ENCODE measurements around the gene UBR1. TPM values are rescaled to one million over a fixed set of nuclear protein-coding genes. Genes with fewer than 3 reads are reported as not detected.

Gene UBR1
- total RNA-seq, 1 experiment from 2014 or later: 17.9 TPM

GRCh38 chr15:43070893-43071292 lies 34.9 kb downstream of the UBR1 start:
- POLR2A ChIA-PET: no interaction called here
- RAD21 ChIA-PET (ENCODE audit: low non-redundant PET in 1 of 2, low total read pairs in 2 of 2, uncharacterized antibody in 2 of 2, unreplicated experiment in 2 of 2): no interaction called here
- no peaks in the 10 kb centered on the region for H3K9me3 ChIP-seq (ENCODE audit: control insufficient read depth in 1 of 2, insufficient read depth in 1 of 2, low read depth in 1 of 2, low read length in 2 of 2)
- H3K27ac ChIP-seq (ENCODE audit: low read depth, low read length): no peak overlapping the region
- H3K4me2 ChIP-seq (ENCODE audit: low read length): no peak overlapping the region
- no peak for ATAC-seq
- no peak overlapping the region for H3K4me3 ChIP-seq (replicated peaks in 1 of 2; ENCODE audit: low read depth in 1 of 2, low read length in 2 of 2)
- intact Hi-C loops (cut with micrococcal nuclease): no loop called here
- no TSS peak for BruUV-seq (replicated peaks)
- TF ChIP-seq YY1 (IDR thresholded peaks at IDR 0.05; ENCODE audit: extremely low read depth, insufficient replicate concordance, low read depth, low read length): no peak
- no peak for TF ChIP-seq RAD21 (IDR thresholded peaks at IDR 0.05; ENCODE audit: low read depth)
- no peak for TF ChIP-seq FOSL1 (IDR thresholded peaks at IDR 0.05; ENCODE audit: low read depth)
- TF ChIP-seq TCF7L2 (IDR thresholded peaks at IDR 0.05; ENCODE audit: borderline replicate concordance, extremely low read depth, insufficient read depth, insufficient read length): no peak
- TF ChIP-seq SP1 (IDR thresholded peaks at IDR 0.05; ENCODE audit: low read depth): no peak
- TF ChIP-seq, protein P1, sequence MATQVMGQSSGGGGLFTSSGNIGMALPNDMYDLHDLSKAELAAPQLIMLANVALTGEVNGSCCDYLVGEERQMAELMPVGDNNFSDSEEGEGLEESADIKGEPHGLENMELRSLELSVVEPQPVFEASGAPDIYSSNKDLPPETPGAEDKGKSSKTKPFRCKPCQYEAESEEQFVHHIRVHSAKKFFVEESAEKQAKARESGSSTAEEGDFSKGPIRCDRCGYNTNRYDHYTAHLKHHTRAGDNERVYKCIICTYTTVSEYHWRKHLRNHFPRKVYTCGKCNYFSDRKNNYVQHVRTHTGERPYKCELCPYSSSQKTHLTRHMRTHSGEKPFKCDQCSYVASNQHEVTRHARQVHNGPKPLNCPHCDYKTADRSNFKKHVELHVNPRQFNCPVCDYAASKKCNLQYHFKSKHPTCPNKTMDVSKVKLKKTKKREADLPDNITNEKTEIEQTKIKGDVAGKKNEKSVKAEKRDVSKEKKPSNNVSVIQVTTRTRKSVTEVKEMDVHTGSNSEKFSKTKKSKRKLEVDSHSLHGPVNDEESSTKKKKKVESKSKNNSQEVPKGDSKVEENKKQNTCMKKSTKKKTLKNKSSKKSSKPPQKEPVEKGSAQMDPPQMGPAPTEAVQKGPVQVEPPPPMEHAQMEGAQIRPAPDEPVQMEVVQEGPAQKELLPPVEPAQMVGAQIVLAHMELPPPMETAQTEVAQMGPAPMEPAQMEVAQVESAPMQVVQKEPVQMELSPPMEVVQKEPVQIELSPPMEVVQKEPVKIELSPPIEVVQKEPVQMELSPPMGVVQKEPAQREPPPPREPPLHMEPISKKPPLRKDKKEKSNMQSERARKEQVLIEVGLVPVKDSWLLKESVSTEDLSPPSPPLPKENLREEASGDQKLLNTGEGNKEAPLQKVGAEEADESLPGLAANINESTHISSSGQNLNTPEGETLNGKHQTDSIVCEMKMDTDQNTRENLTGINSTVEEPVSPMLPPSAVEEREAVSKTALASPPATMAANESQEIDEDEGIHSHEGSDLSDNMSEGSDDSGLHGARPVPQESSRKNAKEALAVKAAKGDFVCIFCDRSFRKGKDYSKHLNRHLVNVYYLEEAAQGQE (IDR thresholded peaks at IDR 0.05; ENCODE audit: low read depth): no peak
- TF ChIP-seq CTCF (IDR thresholded peaks at IDR 0.05 in 2 of 3, conservative IDR thresholded peaks at IDR 0.05 in 1 of 3; ENCODE audit: borderline replicate concordance in 1 of 3, insufficient read depth in 1 of 3, low read depth in 2 of 3, low read length in 2 of 3): no peak
- TF ChIP-seq EGR1 (IDR thresholded peaks at IDR 0.05; ENCODE audit: low read depth): no peak
- TF ChIP-seq POLR2AphosphoS5 (IDR thresholded peaks at IDR 0.05; ENCODE audit: low read depth, low read length): no peak
- TF ChIP-seq, protein P2, sequence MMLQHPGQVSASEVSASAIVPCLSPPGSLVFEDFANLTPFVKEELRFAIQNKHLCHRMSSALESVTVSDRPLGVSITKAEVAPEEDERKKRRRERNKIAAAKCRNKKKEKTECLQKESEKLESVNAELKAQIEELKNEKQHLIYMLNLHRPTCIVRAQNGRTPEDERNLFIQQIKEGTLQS (IDR thresholded peaks at IDR 0.05): no peak
- TF ChIP-seq, protein P3, sequence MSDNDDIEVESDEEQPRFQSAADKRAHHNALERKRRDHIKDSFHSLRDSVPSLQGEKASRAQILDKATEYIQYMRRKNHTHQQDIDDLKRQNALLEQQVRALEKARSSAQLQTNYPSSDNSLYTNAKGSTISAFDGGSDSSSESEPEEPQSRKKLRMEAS (IDR thresholded peaks at IDR 0.05): no peak
- TF ChIP-seq EZH2phosphoT487 (IDR thresholded peaks at IDR 0.05; ENCODE audit: borderline replicate concordance): no peak
- TF ChIP-seq, protein P4, sequence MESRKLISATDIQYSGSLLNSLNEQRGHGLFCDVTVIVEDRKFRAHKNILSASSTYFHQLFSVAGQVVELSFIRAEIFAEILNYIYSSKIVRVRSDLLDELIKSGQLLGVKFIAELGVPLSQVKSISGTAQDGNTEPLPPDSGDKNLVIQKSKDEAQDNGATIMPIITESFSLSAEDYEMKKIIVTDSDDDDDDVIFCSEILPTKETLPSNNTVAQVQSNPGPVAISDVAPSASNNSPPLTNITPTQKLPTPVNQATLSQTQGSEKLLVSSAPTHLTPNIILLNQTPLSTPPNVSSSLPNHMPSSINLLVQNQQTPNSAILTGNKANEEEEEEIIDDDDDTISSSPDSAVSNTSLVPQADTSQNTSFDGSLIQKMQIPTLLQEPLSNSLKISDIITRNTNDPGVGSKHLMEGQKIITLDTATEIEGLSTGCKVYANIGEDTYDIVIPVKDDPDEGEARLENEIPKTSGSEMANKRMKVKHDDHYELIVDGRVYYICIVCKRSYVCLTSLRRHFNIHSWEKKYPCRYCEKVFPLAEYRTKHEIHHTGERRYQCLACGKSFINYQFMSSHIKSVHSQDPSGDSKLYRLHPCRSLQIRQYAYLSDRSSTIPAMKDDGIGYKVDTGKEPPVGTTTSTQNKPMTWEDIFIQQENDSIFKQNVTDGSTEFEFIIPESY (IDR thresholded peaks at IDR 0.05; ENCODE audit: extremely low read depth, insufficient replicate concordance, low read length): no peak
- peaks cover 17 to 18% of the 10 kb centered on the region in 2 experiments for H3K36me3 ChIP-seq (ENCODE audit: control insufficient read depth in 1 of 2, insufficient read depth in 2 of 2, low read length in 2 of 2)
- DNase-seq (ENCODE audit: low read depth, low spot score): no peak
- no peaks in the 10 kb centered on the region for H3K9me2 ChIP-seq (ENCODE audit: insufficient read depth)
- no peak overlapping the region for H3K9ac ChIP-seq (ENCODE audit: low read length)
- no peaks in the 10 kb centered on the region for H4K20me1 ChIP-seq (ENCODE audit: insufficient read depth)
- no peak overlapping the region for H2AFZ ChIP-seq (ENCODE audit: low read depth, low read length, poor library complexity, severe bottlenecking)
- peaks cover 0 to 3% of the 10 kb centered on the region in 2 experiments; a peak in 1 of 4 replicates for H3K4me1 ChIP-seq (ENCODE audit: control insufficient read depth in 1 of 2, insufficient read depth in 2 of 2, low read length in 2 of 2)
- no peaks in the 10 kb centered on the region for H3K27me3 ChIP-seq (ENCODE audit: insufficient read depth, low read length)
- CTCF ChIA-PET: no interaction called here
- no peaks in the 10 kb centered on the region for H3K79me2 ChIP-seq (ENCODE audit: insufficient read depth, low read length)

All from HCT116 (cell line).